ENCODE data around the gene TNS1.

DNA sequence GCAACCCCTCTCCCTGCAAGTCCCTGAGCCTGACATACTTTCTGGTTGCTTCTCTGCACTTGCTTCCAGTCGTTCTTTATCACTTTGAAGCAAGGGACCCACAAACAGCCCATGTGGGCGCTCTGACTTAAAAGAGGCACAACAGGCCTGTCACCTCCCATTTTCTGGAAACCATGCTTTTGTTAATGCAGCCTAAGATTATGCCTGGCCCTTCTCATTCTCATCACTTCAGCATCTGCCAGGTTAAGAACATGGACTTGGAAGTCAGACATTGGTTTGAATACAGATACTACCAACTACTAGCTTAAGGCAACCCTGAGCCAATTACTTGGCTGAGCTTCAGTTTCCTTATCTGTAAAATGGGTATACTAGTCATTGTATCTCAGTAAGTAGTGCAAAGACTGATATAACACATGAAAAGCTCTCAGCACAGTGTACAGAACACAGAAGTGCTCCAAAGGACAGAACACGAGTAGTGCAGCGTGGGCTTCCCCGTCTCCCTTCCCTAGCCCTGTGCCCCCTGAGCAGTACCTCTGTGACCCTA, 141.4 kb downstream of the TNS1 start:
- TF ChIP-seq, protein P1, sequence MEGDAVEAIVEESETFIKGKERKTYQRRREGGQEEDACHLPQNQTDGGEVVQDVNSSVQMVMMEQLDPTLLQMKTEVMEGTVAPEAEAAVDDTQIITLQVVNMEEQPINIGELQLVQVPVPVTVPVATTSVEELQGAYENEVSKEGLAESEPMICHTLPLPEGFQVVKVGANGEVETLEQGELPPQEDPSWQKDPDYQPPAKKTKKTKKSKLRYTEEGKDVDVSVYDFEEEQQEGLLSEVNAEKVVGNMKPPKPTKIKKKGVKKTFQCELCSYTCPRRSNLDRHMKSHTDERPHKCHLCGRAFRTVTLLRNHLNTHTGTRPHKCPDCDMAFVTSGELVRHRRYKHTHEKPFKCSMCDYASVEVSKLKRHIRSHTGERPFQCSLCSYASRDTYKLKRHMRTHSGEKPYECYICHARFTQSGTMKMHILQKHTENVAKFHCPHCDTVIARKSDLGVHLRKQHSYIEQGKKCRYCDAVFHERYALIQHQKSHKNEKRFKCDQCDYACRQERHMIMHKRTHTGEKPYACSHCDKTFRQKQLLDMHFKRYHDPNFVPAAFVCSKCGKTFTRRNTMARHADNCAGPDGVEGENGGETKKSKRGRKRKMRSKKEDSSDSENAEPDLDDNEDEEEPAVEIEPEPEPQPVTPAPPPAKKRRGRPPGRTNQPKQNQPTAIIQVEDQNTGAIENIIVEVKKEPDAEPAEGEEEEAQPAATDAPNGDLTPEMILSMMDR (IDR thresholded peaks at IDR 0.05): no peak
- no peak for TF ChIP-seq POLR2A (IDR thresholded peaks at IDR 0.05)

All from lower leg skin (tissue), 3 donors.